Left lung (tissue), 10 donors: ENCODE results near the gene PET100. TPM values are rescaled to one million over a fixed set of nuclear protein-coding genes. Genes with fewer than 3 reads are reported as not detected.

Source experiments
- ATAC-seq: fragments of 200-7000 bp; cut with Tn5 transposase; one replicate; pipeline ENCODE4 v1.9.1; 2020; ENCODE audit warnings: moderate library complexity
- DNase-seq, 4 donors: peaks; one replicate each; pipeline ENCODE4 v3.0.0-alpha.2; 2013 to 2020
- H3K27ac ChIP-seq, 2 donors: fragments of 200-600 bp; sonication (generic) in 1 of 2; one replicate each; pipeline versions ENCODE4 v1.5.0 to v1.8.0; 2020 to 2021
- H3K27me3 ChIP-seq, 2 donors: fragments of 200-600 bp; sonication (generic) in 1 of 2; one replicate each; pipeline versions ENCODE4 v1.5.0 to v1.8.0; 2020 to 2021
- H3K36me3 ChIP-seq, 2 donors: fragments of 200-600 bp; sonication (generic) in 1 of 2; one replicate each; pipeline versions ENCODE4 v1.5.0 to v1.8.0; 2020 to 2021
- H3K4me1 ChIP-seq, 2 donors: fragments of 200-600 bp; one replicate each; pipeline ENCODE4 v1.8.0; 2021
- H3K4me3 ChIP-seq, 2 donors: fragments of 200-600 bp; sonication (generic) in 1 of 2; one replicate each; pipeline versions ENCODE4 v1.5.0 to v1.8.0; 2020 to 2021; ENCODE audit warnings: mild to moderate bottlenecking in 1 of 2
- H3K9me3 ChIP-seq, 2 donors: fragments of 200-600 bp; sonication (generic) in 1 of 2; one replicate each; pipeline versions ENCODE4 v1.5.0 to v1.8.0; 2020 to 2021
- CTCF ChIP-seq, 2 donors: fragments of 200-600 bp; sonication (generic) in 1 of 2; IDR thresholded peaks; one replicate each; pipeline versions ENCODE4 v1.5.0 to v1.8.0; 2021; ENCODE audit warnings: antibody characterized with exemption in 2 of 2
- intact Hi-C, 2 donors: fragments of 100-400 bp; cut with DNase I; formaldehyde crosslinking; loops; one replicate each; pipeline versions ENCODE4 v1.11.2 to v1.14.2; 2022
- polyA plus RNA-seq, 6 donors: library from polyadenylated mRNA; unstranded; fragments of 120-200 nt; gene quantifications; one replicate each; pipeline ENCODE4 v1.2.1, GENCODE V29; 2013; ENCODE audit not compliant: insufficient read length in 6 of 6
- total RNA-seq, 2 donors: library from RNA; stranded (reverse); fragmentation: NEBNext Ultra II Directional; extraction: Animal tissue kit (Norgen Biotek cat#: 25700); gene quantifications; one replicate each; pipeline ENCODE4 v1.2.1, GENCODE V29; 2021
- donor health status: DM: no; HTN: yes; CAD: no.
- donor health status: DM: no; HTN: no; CAD: no.

PET100 gene
- total and polyA plus RNA-seq, 8 donors, result 82.8 to 111 (median 97.7) TPM

GRCh38 chr19:7622933-7623685, 6.5 kb upstream of the PET100 start:
- Histone ChIP-seq H3K36me3 (peaks cover 0 to 93% of the 10 kb centered on the region in 2 donors), H3K27me3 (no peaks in the 10 kb centered on the region), H3K4me3 (no peak overlapping the region), H3K4me1 (peaks cover 0 to 22% of the 10 kb centered on the region in 2 donors), H3K9me3 (no peaks in the 10 kb centered on the region), H3K27ac (no peak overlapping the region)
- no peak for TF ChIP-seq CTCF (IDR thresholded peaks at IDR 0.05)
- intact Hi-C loops, result no loop called here
- ATAC-seq (no peak), DNase-seq (no peak)

- TF ChIP-seq CTCF (IDR thresholded peaks at IDR 0.05), result no peak
- peaks cover 0 to 85% of the 10 kb centered on the region in 2 donors for H3K36me3 ChIP-seq
Measured at GRCh38 chr19:7623725-7624603, 5.6 kb upstream of the PET100 start.

GRCh38 chr19:7624810-7625209, 4.8 kb upstream of the PET100 start:
- H3K36me3 ChIP-seq, result peaks cover 0 to 76% of the 10 kb centered on the region in 2 donors

More at GRCh38 chr19:7623725-7624603, 5.6 kb upstream of the PET100 start:
- intact Hi-C loops, result no loop called here
- peak in 1 of 4 donors; percentile 70 for DNase-seq
- Histone ChIP-seq H3K9me3 (no peaks in the 10 kb centered on the region), H3K27ac (no peak overlapping the region), H3K27me3 (no peaks in the 10 kb centered on the region), H3K4me1 (peaks cover 8 to 22% of the 10 kb centered on the region in 2 donors), H3K4me3 (no peak overlapping the region)
- no peak for ATAC-seq

GRCh38 chr19:7625763-7626372, 3.7 kb upstream of the PET100 start:
- peaks cover 0 to 66% of the 10 kb centered on the region in 2 donors for H3K36me3 ChIP-seq
- H3K9me3 ChIP-seq, result no peaks in the 10 kb centered on the region
- no peak for TF ChIP-seq CTCF (IDR thresholded peaks at IDR 0.05)
- H3K4me3 ChIP-seq, result no peak overlapping the region
- intact Hi-C loops, result no loop called here
- peaks cover 14 to 23% of the 10 kb centered on the region in 2 donors for H3K4me1 ChIP-seq
- H3K27me3 ChIP-seq, result no peaks in the 10 kb centered on the region
- peak in 1 of 4 donors; percentile 75 for DNase-seq
- H3K27ac ChIP-seq, result no peak overlapping the region
- no peak for ATAC-seq

More at GRCh38 chr19:7624810-7625209, 4.8 kb upstream of the PET100 start:
- no peak for ATAC-seq
- H3K9me3 ChIP-seq, result no peaks in the 10 kb centered on the region
- DNase-seq, result peak in 1 of 4 donors; percentile 58
- H3K27me3 ChIP-seq, result no peaks in the 10 kb centered on the region
- H3K27ac ChIP-seq, result no peak overlapping the region
- peaks cover 8 to 21% of the 10 kb centered on the region in 2 donors for H3K4me1 ChIP-seq
- intact Hi-C loops, result no loop called here
- H3K4me3 ChIP-seq, result no peak overlapping the region
- TF ChIP-seq CTCF (IDR thresholded peaks at IDR 0.05), result no peak
